Pericardium fibroblast (primary cell): ENCODE measurements around the gene SLC5A3. TPM values are rescaled to one million over a fixed set of nuclear protein-coding genes. Genes with fewer than 3 reads are reported as not detected.

ENCODE experiments used
- total RNA-seq: library from RNA; depleted of rRNA; stranded (reverse); fragments of >200 nt; gene quantifications from 2 replicates; pipeline ENCODE4 v1.2.3, GENCODE V29; 2015

SLC5A3 gene
- total RNA-seq, result 3.7 and 8.1 TPM in 2 replicates

DNA sequence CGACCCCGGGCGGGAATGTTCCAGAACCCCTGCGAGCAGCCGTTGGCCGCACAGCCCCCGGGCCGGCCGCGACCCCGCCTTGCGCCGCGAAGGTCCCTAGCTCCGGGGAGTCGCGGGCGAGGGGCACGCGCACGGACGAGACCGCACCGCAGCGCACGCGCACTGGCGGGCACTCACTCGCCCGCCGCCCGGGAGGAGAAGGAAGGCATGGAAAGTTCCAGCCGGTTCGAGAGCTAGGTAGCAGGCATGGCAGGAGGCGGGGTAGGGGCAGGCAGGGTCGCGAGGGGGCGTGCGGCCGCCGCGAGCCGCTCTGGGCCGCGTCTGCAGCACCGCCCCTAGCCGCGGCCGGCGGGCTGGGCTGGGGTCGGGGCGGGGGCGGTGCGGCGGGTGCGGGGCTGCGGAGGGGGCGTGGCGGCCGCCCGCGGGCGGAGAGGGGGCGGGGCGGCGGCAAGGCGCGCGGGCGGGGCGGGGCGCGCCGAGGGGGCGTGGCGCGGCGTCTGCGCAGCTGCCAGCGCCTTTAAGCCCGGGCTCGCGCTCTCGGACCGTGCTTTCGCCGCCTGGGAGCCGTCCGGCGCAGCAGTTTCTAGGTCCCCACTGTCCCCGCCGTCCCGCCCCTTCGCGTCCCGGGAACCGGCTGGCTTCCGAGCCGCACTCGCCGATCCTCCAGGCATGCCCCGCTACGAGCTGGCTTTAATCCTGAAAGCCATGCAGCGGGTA, at the start of gene SLC5A3, which contains the start of gene MRPS6:
Gene SLC5A3 (plus strand): TSS at position 547 of the 717 bp plus-strand sequence. CDS start 21,621 bp downstream, outside the sequence.
Gene MRPS6 (plus strand): TSS at position 547 of the 717 bp plus-strand sequence. CDS start 123 bp downstream, at position 670.

Other genes with a start within 250 kb of the SLC5A3 start
- gene ATP5PO, start 157.8 kb upstream of the SLC5A3 start, total RNA-seq, result 195 and 240 TPM in 2 replicates
- gene MRPS6, start within 50 bp of the SLC5A3 start, total RNA-seq, result 10.0 and 14.6 TPM in 2 replicates